ENCODE data around the gene TRIM22.
"Not testable (repeated sequence)": the region's sequence is repeated elsewhere in the genome, so short reads cannot be mapped to it uniquely, and the experiment has no call there.

The TRIM22 gene

DNA sequence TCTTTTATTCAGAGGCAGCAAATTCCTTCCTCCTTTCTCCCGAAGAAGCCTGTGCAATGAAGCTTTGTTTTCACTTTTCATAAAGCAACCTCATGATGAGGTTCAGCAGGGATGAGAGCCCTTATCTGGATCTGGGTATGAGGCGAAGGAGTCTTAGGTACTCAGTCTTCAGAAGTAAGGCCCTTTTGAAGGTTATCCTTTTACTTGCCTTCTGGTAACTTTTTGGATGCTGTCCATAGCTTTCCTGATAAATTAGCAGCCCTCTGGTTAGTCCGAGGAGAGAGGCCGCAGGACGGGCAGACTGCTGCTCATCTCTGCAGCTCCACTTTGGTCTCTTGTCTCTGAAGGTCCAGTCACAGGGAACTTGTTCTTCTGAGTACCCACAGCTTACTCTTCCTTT lies 1.1 kb downstream of the TRIM22 start:
- H3K4me1 ChIP-seq (ENCODE audit: control insufficient read depth, insufficient read depth, low read length, unreplicated experiment), result peaks cover 19% of the 10 kb centered on the region
- H2AFZ ChIP-seq (ENCODE audit: low read length, unreplicated experiment), result no peak overlapping the region
- peaks cover under 1% of the 10 kb centered on the region; the same call in 1 of the 2 replicates for H3K36me3 ChIP-seq (ENCODE audit: insufficient read depth, low read length)
- peak overlapping the region; percentile 95 for H3K27ac ChIP-seq (ENCODE audit: low read depth, low read length)
- H3K4me3 ChIP-seq (ENCODE audit: low read depth, low read length), result peak overlapping the region; percentile 95
- no peaks in the 10 kb centered on the region for H3K27me3 ChIP-seq (ENCODE audit: insufficient read depth, low read length)
- peaks cover 53% of the 10 kb centered on the region for H3K79me2 ChIP-seq (ENCODE audit: control insufficient read depth, insufficient read depth, low read length, unreplicated experiment)

DNA sequence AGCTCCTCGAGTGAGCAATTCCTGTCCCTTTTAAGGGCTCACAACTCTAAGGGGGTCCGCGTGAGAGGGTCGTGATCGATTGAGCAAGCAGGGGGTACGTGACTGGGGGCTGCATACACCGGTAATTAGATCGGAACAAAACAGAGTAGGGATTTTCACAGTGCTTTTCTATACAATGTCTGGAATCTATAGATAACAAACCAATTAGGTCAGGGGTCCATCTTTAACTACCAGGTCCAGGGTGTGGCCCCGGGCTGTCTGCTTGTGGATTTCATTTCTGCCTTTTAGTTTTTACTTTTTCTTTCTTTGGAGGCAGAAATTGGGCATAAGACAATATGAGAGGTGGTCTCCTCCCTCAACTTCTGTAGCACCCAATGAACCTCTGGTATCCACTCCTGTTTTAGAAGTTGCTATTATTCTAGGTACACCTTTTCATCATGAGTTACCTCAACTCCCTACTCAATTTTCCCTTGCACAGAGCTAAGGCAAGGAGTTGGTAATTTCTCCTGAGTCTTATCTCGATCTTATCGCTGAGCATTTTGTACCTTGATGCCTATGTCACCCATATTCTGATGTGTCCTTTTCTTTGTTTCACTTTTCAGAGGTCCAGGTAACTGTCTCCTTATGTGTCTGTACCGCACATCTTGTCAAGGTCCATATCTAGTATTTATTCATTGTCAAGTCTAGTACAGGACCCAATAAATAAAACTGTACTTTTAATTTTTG lies 1.8 kb downstream of the TRIM22 start:
- peaks cover 58% of the 10 kb centered on the region for H3K79me2 ChIP-seq (ENCODE audit: control insufficient read depth, insufficient read depth, low read length, unreplicated experiment)
- H3K27ac ChIP-seq (ENCODE audit: low read depth, low read length), result peak overlapping the region; percentile 95; the same call in 1 of the 2 replicates
- peaks cover 19% of the 10 kb centered on the region for H3K4me1 ChIP-seq (ENCODE audit: control insufficient read depth, insufficient read depth, low read length, unreplicated experiment)
- not testable (repeated sequence) for H2AFZ ChIP-seq (ENCODE audit: low read length, unreplicated experiment); H3K36me3 ChIP-seq (ENCODE audit: insufficient read depth, low read length); H3K27me3 ChIP-seq (ENCODE audit: insufficient read depth, low read length)
- peak overlapping the region; percentile 95 for H3K4me3 ChIP-seq (ENCODE audit: low read depth, low read length)

DNA sequence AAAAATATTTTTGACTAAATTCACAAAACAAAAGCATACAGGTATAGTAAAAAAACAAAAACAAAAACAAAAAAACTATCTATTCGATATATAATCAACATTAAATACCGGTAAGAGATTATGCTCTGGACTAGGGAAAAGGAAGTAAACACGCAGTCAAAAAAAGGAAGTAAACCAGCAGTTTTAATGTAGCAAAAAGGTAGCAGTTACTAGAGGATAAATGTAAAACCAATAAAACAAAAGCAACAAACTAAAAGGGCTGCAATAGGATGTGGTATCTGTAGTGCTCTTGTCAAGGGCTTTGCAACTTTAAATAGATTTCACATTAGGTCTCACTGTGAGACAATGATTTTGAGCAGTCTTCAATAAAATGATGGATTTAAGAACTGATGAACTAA lies 2.4 kb downstream of the TRIM22 start:
- Histone ChIP-seq H3K4me1 (ENCODE audit: control insufficient read depth, insufficient read depth, low read length, unreplicated experiment) (peaks cover 19% of the 10 kb centered on the region), H3K79me2 (ENCODE audit: control insufficient read depth, insufficient read depth, low read length, unreplicated experiment) (peaks cover 58% of the 10 kb centered on the region), H3K4me3 (ENCODE audit: low read depth, low read length) (peak overlapping the region; percentile 95), H3K27ac (ENCODE audit: low read depth, low read length) (no peak overlapping the region), H3K36me3 (ENCODE audit: insufficient read depth, low read length) (peaks cover 8% of the 10 kb centered on the region), H2AFZ (ENCODE audit: low read length, unreplicated experiment) (no peak overlapping the region), H3K27me3 (ENCODE audit: insufficient read depth, low read length) (no peaks in the 10 kb centered on the region)

DNA sequence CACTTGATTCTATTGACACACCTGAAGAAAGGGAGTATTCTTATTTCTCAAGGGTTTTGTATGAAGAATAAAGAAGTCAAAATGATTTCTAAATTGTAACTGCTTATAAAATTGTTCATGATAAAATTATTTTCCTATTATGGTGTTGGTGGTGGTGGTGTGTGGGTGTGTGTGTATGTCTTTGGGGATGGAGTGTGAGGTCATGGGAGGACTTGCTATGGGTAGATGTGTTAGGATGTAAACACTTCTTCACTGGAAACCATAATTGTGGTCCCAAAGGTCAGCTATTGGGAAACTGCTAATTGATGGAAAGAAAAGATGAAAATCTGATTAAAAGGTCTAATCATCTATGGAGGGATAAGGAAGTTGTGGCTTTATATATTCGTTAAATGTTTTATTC lies 5.1 kb downstream of the TRIM22 start:
- H3K79me2 ChIP-seq (ENCODE audit: control insufficient read depth, insufficient read depth, low read length, unreplicated experiment), result peaks cover 57% of the 10 kb centered on the region
- no peak overlapping the region for H3K27ac ChIP-seq (ENCODE audit: low read depth, low read length)
- peaks cover 13% of the 10 kb centered on the region for H3K4me1 ChIP-seq (ENCODE audit: control insufficient read depth, insufficient read depth, low read length, unreplicated experiment)
- H2AFZ ChIP-seq (ENCODE audit: low read length, unreplicated experiment), result no peak overlapping the region
- no peak overlapping the region for H3K4me3 ChIP-seq (ENCODE audit: low read depth, low read length)
- H3K27me3 ChIP-seq (ENCODE audit: insufficient read depth, low read length), result no peaks in the 10 kb centered on the region
- H3K36me3 ChIP-seq (ENCODE audit: insufficient read depth, low read length), result peaks cover 24% of the 10 kb centered on the region

DNA sequence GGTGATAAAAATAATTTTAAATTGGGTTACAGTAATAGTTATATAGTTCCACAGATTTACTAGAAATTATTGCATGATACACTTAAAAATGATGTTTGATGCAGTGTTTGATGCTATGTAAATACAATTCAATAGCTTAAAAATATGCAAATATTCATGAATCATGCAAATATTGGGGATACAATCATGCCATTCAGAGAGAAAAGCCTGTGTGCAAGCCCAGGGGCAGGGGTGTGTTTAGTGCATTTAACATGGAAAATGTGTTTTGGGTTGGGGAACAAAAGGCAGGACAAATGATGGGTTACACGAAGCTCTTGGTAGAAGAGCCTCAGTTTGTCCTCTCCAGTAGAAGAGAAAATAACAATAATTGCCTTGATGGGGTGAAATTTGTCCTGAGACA lies 6.0 kb downstream of the TRIM22 start:
- Histone ChIP-seq H3K27ac (ENCODE audit: low read depth, low read length) (no peak overlapping the region), H3K79me2 (ENCODE audit: control insufficient read depth, insufficient read depth, low read length, unreplicated experiment) (peaks cover 48% of the 10 kb centered on the region), H3K4me3 (ENCODE audit: low read depth, low read length) (no peak overlapping the region), H2AFZ (ENCODE audit: low read length, unreplicated experiment) (no peak overlapping the region), H3K27me3 (ENCODE audit: insufficient read depth, low read length) (no peaks in the 10 kb centered on the region), H3K36me3 (ENCODE audit: insufficient read depth, low read length) (peaks cover 24% of the 10 kb centered on the region), H3K4me1 (ENCODE audit: control insufficient read depth, insufficient read depth, low read length, unreplicated experiment) (peaks cover 13% of the 10 kb centered on the region)

DNA sequence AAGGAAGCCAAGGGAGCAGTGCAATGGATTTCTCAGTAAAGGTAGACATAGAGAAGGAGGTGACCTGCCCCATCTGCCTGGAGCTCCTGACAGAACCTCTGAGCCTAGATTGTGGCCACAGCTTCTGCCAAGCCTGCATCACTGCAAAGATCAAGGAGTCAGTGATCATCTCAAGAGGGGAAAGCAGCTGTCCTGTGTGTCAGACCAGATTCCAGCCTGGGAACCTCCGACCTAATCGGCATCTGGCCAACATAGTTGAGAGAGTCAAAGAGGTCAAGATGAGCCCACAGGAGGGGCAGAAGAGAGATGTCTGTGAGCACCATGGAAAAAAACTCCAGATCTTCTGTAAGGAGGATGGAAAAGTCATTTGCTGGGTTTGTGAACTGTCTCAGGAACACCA lies 6.6 kb downstream of the TRIM22 start:
- Histone ChIP-seq H3K4me3 (ENCODE audit: low read depth, low read length) (no peak overlapping the region), H3K4me1 (ENCODE audit: control insufficient read depth, insufficient read depth, low read length, unreplicated experiment) (peaks cover 13% of the 10 kb centered on the region), H3K27me3 (ENCODE audit: insufficient read depth, low read length) (no peaks in the 10 kb centered on the region), H3K79me2 (ENCODE audit: control insufficient read depth, insufficient read depth, low read length, unreplicated experiment) (peaks cover 42% of the 10 kb centered on the region), H3K27ac (ENCODE audit: low read depth, low read length) (no peak overlapping the region), H2AFZ (ENCODE audit: low read length, unreplicated experiment) (no peak overlapping the region), H3K36me3 (ENCODE audit: insufficient read depth, low read length) (peaks cover 26% of the 10 kb centered on the region)

DNA sequence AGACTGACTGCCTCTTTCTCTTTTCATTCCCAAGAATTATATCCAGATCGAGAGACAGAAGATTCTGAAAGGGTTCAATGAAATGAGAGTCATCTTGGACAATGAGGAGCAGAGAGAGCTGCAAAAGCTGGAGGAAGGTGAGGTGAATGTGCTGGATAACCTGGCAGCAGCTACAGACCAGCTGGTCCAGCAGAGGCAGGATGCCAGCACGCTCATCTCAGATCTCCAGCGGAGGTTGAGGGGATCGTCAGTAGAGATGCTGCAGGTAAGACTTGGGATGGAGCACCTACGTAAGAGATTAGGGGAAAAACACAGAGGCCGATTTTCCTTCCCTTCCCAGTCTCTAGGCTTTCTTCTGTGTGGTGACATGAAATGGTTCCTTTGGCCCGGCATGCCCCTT lies 8.7 kb downstream of the TRIM22 start:
- H3K4me3 ChIP-seq (ENCODE audit: low read depth, low read length), result no peak overlapping the region
- H3K27me3 ChIP-seq (ENCODE audit: insufficient read depth, low read length), result no peaks in the 10 kb centered on the region
- H3K36me3 ChIP-seq (ENCODE audit: insufficient read depth, low read length), result peaks cover 40% of the 10 kb centered on the region
- H2AFZ ChIP-seq (ENCODE audit: low read length, unreplicated experiment), result no peak overlapping the region
- peaks cover 6% of the 10 kb centered on the region for H3K4me1 ChIP-seq (ENCODE audit: control insufficient read depth, insufficient read depth, low read length, unreplicated experiment)
- peaks cover 28% of the 10 kb centered on the region for H3K79me2 ChIP-seq (ENCODE audit: control insufficient read depth, insufficient read depth, low read length, unreplicated experiment)
- no peak overlapping the region for H3K27ac ChIP-seq (ENCODE audit: low read depth, low read length)

DNA sequence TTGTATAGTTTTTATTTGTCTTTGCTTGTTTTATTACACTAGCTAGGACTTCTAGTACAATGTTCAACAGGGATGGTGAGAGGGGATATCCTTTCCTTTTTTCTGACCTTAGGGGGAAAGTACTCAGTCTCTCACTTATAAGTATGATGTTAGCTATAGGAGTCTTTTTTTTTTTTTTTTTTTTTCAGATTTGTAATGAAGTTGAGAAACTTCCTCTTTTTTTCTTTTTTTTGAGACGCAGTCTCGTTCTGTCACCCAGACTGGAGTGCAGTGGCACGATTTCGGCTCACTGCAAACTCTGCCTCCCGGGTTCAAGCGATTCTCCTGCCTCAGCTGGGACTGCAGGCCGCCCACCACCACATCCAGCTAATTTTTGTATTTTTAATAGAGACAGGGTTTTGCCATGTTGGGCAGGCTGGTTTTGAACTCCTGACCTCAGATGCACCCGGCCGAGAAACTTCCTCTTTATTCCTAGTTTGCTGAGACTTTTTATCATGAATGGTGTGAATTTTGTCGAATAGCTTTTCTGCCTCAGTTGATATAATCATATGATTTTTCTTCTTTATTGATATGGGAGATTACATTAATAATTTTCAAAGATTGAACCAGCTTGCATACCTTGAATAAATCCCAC lies 10.9 kb downstream of the TRIM22 start:
- Histone ChIP-seq H3K4me3 (ENCODE audit: low read depth, low read length) (no peak overlapping the region), H3K36me3 (ENCODE audit: insufficient read depth, low read length) (peaks cover 54% of the 10 kb centered on the region), H3K27me3 (ENCODE audit: insufficient read depth, low read length) (no peaks in the 10 kb centered on the region), H3K79me2 (ENCODE audit: control insufficient read depth, insufficient read depth, low read length, unreplicated experiment) (peaks cover 10% of the 10 kb centered on the region), H3K4me1 (ENCODE audit: control insufficient read depth, insufficient read depth, low read length, unreplicated experiment) (no peaks in the 10 kb centered on the region), H2AFZ (ENCODE audit: low read length, unreplicated experiment) (no peak overlapping the region), H3K27ac (ENCODE audit: low read depth, low read length) (no peak overlapping the region)

DNA sequence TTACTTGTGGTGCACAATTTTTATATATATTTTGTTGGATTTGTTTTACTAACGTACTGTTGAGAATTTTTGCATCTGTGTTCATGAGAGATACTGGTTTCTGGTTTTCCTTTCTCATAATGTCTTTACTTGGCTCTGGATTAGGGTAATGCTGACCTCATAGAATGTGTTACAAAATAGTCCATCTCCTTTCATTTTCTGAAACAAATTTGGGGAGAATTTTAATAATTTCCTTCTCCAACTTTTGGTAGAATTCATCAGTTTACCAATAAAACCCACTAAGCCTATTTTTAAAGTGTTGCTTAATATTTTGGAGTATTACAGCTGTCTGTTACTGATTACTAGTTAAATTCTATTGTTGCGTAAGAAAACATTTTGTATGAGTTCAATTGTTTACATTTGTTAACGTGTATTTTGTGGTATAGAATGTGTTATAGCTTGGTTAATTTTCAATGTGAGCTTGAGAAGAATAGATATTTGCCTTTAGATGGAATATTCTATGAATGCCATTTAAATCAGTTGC lies 11.5 kb downstream of the TRIM22 start:
- no peak overlapping the region for H3K27ac ChIP-seq (ENCODE audit: low read depth, low read length)
- no peak overlapping the region for H3K4me3 ChIP-seq (ENCODE audit: low read depth, low read length)
- peaks cover 5% of the 10 kb centered on the region for H3K79me2 ChIP-seq (ENCODE audit: control insufficient read depth, insufficient read depth, low read length, unreplicated experiment)
- H3K27me3 ChIP-seq (ENCODE audit: insufficient read depth, low read length), result no peaks in the 10 kb centered on the region
- H2AFZ ChIP-seq (ENCODE audit: low read length, unreplicated experiment), result no peak overlapping the region
- no peaks in the 10 kb centered on the region for H3K4me1 ChIP-seq (ENCODE audit: control insufficient read depth, insufficient read depth, low read length, unreplicated experiment)
- H3K36me3 ChIP-seq (ENCODE audit: insufficient read depth, low read length), result peaks cover 55% of the 10 kb centered on the region

DNA sequence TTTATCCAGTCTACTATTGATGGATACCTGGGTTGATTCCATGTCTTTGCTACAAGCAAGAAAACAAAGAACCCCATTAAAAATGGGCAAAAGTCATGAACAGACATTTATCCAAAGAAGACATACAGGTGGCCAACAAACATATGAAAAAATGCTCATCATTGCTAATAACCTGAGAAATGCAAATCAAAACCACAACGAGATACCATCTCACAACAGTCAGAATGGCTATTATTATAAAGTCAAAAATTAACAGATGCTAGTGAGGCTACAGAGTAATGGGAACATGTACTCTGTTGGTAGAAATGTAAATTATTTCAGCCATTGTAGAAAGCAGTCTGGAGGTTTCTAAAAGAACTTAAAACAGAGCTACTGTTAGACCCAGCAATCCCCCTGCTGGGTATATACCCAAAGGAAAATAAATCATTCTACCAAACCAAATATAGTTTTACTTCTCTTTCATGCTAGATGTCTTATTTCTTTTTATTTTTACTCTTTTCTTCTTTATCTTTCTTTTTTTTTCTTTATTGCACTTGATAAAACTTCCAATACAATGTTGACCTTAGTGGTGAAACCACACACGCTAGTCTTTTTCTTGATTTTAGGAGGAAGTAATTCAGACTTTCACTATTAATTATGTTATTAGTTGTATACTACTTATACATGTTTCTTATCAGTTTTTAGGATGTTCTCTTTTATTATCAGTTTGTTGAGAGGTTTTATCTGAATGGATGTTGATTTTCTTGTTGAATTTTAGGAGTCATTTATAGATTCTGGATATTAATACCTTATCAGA lies 14.3 kb downstream of the TRIM22 start:
- peaks cover 57% of the 10 kb centered on the region for H3K36me3 ChIP-seq (ENCODE audit: insufficient read depth, low read length)
- no peak overlapping the region for H2AFZ ChIP-seq (ENCODE audit: low read length, unreplicated experiment)
- H3K4me3 ChIP-seq (ENCODE audit: low read depth, low read length), result no peak overlapping the region

More for the DNA sequence above, 14.3 kb downstream of the TRIM22 start:
- Histone ChIP-seq H3K27me3 (ENCODE audit: insufficient read depth, low read length) (no peaks in the 10 kb centered on the region), H3K79me2 (ENCODE audit: control insufficient read depth, insufficient read depth, low read length, unreplicated experiment) (peaks cover 3% of the 10 kb centered on the region), H3K27ac (ENCODE audit: low read depth, low read length) (no peak overlapping the region), H3K4me1 (ENCODE audit: control insufficient read depth, insufficient read depth, low read length, unreplicated experiment) (no peaks in the 10 kb centered on the region)

Data from ACC112 (cell line).